ENCODE results near the gene CCDC149.

CCDC149 gene

DNA sequence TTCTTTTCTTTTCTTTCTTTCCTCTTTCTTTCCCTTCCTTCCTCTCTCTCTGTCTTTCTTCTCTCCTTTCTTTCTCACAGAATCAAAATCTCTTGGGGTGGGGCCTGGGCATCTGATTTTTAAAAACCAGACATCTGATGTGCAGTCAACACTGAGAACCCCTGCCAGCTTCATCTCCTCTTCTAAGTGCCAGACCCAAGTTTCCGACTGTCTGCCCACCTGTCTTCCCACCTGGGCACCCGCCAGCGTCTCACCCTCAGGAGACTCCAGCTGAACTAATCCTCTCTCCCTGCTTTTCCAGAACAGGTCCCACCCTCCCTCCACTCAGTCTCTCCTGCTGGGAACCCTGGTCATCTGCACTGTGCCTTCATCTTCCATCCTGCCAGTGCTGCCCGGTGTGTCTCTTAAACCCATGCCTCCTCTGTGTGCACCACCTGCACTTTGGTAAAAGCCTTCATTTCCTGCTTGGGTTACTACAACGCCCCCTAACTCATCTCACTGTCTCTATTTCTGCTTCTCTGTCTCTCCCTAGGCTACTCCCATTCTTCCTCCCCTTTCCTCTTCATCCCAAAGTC is 114.7 kb downstream of the CCDC149 start:
- H3K36me3 ChIP-seq (ENCODE audit: control insufficient read depth, insufficient read depth, low read length), result no peaks in the 10 kb centered on the region
- H3K27ac ChIP-seq (ENCODE audit: low read depth, low read length), result no peak overlapping the region
- no peak overlapping the region for H2AK5ac ChIP-seq (ENCODE audit: low read length)
- no peaks in the 10 kb centered on the region for H3K79me2 ChIP-seq (ENCODE audit: control insufficient read depth, insufficient read depth, low read length)
- no peak overlapping the region for H3K18ac ChIP-seq (ENCODE audit: low read length)
- H2BK120ac ChIP-seq (ENCODE audit: low read depth, low read length), result no peak overlapping the region
- H3K4ac ChIP-seq (ENCODE audit: low read depth, low read length), result no peak overlapping the region
- H3K4me1 ChIP-seq (ENCODE audit: control insufficient read depth, low read depth, low read length), result peaks cover 10% of the 10 kb centered on the region
- peaks cover 26% of the 10 kb centered on the region for H3K27me3 ChIP-seq (ENCODE audit: insufficient read depth, low read length, poor library complexity)
- no peak overlapping the region for H3K4me2 ChIP-seq (ENCODE audit: low read length)
- no peak overlapping the region for H4K5ac ChIP-seq (ENCODE audit: low read length)
- H2BK5ac ChIP-seq (ENCODE audit: low read length), result no peak overlapping the region
- no peak overlapping the region for H3K9ac ChIP-seq (ENCODE audit: low read length)
- no peak overlapping the region for H4K8ac ChIP-seq (ENCODE audit: low read depth, low read length)
- no peak overlapping the region for H3K4me3 ChIP-seq (ENCODE audit: low read length)
- no peaks in the 10 kb centered on the region for H3K79me1 ChIP-seq (ENCODE audit: low read length)
- H3K23ac ChIP-seq (ENCODE audit: low read length), result no peak overlapping the region
- H2BK15ac ChIP-seq (replicated peaks; ENCODE audit: low read depth), result no peak overlapping the region
- no peak overlapping the region for H3K56ac ChIP-seq (ENCODE audit: low read length)
- no CpG with 5 or more reads among the region's 5 CpGs for WGBS (ENCODE audit: extremely low coverage, insufficient coverage, low lambda C conversion rate)
- no peak for DNase-seq

DNA sequence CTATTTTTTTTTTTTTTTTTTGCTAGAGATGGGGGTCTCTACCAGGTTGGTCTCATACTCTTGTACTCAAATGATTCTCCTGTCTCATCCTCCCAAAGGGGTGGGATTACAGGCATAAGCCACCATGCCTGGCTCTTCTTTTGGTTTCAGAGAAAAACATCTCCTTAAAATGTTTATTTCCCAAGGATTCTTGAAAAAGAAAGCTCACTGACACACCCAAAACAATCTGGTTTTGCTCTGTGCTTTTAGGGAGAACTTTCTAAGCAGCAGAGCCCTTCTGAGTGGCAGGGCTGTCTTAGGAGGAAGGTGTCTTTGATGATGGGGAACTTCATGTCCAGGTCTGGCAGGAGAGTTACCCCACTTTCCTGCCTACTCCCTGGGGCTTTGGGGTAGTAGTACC is 116.2 kb downstream of the CCDC149 start:
- Histone ChIP-seq H3K79me2 (ENCODE audit: control insufficient read depth, insufficient read depth, low read length) (no peaks in the 10 kb centered on the region), H2BK15ac (replicated peaks; ENCODE audit: low read depth) (no peak overlapping the region), H2BK5ac (ENCODE audit: low read length) (no peak overlapping the region), H3K4me3 (ENCODE audit: low read length) (no peak overlapping the region), H3K27me3 (ENCODE audit: insufficient read depth, low read length, poor library complexity) (peaks cover 26% of the 10 kb centered on the region), H3K23ac (ENCODE audit: low read length) (no peak overlapping the region), H3K36me3 (ENCODE audit: control insufficient read depth, insufficient read depth, low read length) (no peaks in the 10 kb centered on the region), H3K56ac (ENCODE audit: low read length) (no peak overlapping the region), H3K9ac (ENCODE audit: low read length) (no peak overlapping the region), H2AK5ac (ENCODE audit: low read length) (no peak overlapping the region), H3K4ac (ENCODE audit: low read depth, low read length) (no peak overlapping the region), H4K8ac (ENCODE audit: low read depth, low read length) (no peak overlapping the region), H3K79me1 (ENCODE audit: low read length) (no peaks in the 10 kb centered on the region), H3K18ac (ENCODE audit: low read length) (no peak overlapping the region), H2BK120ac (ENCODE audit: low read depth, low read length) (no peak overlapping the region), H3K27ac (ENCODE audit: low read depth, low read length) (no peak overlapping the region), H3K4me2 (ENCODE audit: low read length) (no peak overlapping the region), H3K4me1 (ENCODE audit: control insufficient read depth, low read depth, low read length) (peaks cover 10% of the 10 kb centered on the region), H4K5ac (ENCODE audit: low read length) (no peak overlapping the region)
- DNase-seq, result no peak

DNA sequence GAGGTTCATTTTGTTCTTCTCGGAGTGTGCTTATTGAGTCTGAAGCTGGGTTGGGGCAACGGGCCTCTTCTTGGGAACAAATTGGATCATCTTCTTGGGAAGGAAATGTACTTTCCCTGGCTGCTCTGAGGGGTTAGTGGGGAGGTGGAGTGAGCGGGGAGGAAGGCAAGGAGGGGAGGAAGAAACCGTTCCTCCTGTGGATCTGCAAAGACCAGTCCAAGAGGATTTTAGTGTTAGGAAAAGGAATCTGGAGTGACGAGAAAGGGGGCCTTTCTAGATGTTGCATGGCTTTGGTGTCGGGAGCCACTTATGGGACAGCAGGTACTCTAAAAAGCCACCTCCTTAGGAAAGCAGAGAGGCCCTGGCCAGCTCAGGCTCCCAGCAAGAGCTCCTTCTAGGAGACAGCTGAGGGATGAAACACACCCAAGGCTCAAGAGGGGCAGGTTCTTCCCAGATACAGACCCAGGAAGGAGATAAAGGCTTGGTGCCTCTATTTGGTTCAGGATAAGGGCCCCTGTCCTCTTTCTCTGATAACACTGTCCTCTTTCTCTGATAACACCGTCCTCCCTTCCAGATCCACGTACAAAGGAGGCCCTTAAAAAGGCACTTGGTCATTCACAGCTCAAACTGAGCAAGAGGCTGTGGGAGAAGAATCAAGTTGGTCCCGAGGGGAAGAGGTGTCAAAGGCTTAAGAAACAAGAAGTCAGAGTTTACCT is 117.0 kb downstream of the CCDC149 start:
- H3K56ac ChIP-seq (ENCODE audit: low read length), result peak overlapping the region; percentile 58
- peak overlapping the region; percentile 67 for H3K4me2 ChIP-seq (ENCODE audit: low read length)
- WGBS (ENCODE audit: extremely low coverage, insufficient coverage, low lambda C conversion rate), result no CpG with 5 or more reads among the region's 9 CpGs
- H3K9ac ChIP-seq (ENCODE audit: low read length), result peak overlapping the region; percentile 52
- no peak overlapping the region for H3K23ac ChIP-seq (ENCODE audit: low read length)
- H3K79me2 ChIP-seq (ENCODE audit: control insufficient read depth, insufficient read depth, low read length), result no peaks in the 10 kb centered on the region
- no peak overlapping the region for H3K18ac ChIP-seq (ENCODE audit: low read length)
- H2BK5ac ChIP-seq (ENCODE audit: low read length), result no peak overlapping the region
- H4K5ac ChIP-seq (ENCODE audit: low read length), result no peak overlapping the region
- H3K79me1 ChIP-seq (ENCODE audit: low read length), result no peaks in the 10 kb centered on the region
- H2BK15ac ChIP-seq (replicated peaks; ENCODE audit: low read depth), result no peak overlapping the region
- H3K4me3 ChIP-seq (ENCODE audit: low read length), result peak overlapping the region; percentile 18
- no peak overlapping the region for H2AK5ac ChIP-seq (ENCODE audit: low read length)
- peaks cover 19% of the 10 kb centered on the region for H3K27me3 ChIP-seq (ENCODE audit: insufficient read depth, low read length, poor library complexity)
- peaks cover 10% of the 10 kb centered on the region for H3K4me1 ChIP-seq (ENCODE audit: control insufficient read depth, low read depth, low read length)
- peak; percentile 61 for DNase-seq
- H4K8ac ChIP-seq (ENCODE audit: low read depth, low read length), result no peak overlapping the region
- H3K36me3 ChIP-seq (ENCODE audit: control insufficient read depth, insufficient read depth, low read length), result no peaks in the 10 kb centered on the region
- no peak overlapping the region for H2BK120ac ChIP-seq (ENCODE audit: low read depth, low read length)
- no peak overlapping the region for H3K4ac ChIP-seq (ENCODE audit: low read depth, low read length)
- H3K27ac ChIP-seq (ENCODE audit: low read depth, low read length), result no peak overlapping the region

DNA sequence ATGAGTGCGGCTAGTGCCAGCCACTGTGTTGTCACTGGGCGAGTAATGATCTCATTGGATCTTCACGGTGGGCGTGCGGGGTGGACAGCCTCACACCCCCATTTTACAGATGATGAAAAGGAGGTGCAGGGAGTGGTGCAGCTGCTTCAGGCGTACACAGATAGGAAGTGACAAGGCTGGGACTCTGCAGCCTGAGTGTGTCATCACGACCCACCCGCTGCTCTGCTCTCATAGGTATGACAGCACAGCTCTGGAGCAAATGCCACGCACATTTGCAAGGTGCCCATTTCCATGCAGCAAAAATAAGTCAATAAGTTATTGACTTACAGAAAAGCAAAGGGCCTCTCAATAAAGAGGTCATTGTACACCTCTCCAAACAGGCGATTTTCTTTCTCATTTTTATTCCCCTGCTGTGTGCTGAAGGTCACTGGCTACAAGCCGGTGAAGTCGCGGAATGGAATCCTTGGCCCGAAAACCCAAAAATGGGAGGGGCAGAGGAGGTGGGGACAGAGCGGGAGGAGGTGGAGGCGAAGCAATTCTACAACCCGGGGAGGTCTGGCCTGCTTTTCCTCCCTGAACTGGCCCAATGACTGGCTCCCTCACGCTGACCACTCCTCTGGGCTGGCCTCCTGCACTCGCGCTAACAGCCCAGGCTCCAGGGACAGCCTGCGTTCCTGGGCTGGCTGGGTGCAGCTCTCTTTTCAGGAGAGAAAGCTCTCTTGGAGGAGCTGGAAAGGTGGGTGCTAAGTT is 117.8 kb downstream of the CCDC149 start, which contains the start of gene SOD3:
Gene SOD3 (plus strand): TSS at position 658 of the 750 bp plus-strand sequence. CDS start 3,949 bp downstream, outside the sequence.
- Histone ChIP-seq H3K23ac (ENCODE audit: low read length) (no peak within 1 kb of the TSS), H4K5ac (ENCODE audit: low read length) (no peak within 1 kb of the TSS), H3K4me2 (ENCODE audit: low read length) (peak within 1 kb of the TSS; percentile 67), H3K18ac (ENCODE audit: low read length) (no peak within 1 kb of the TSS), H2BK15ac (replicated peaks; ENCODE audit: low read depth) (no peak within 1 kb of the TSS), H3K56ac (ENCODE audit: low read length) (peak within 1 kb of the TSS; percentile 58), H3K79me2 (ENCODE audit: control insufficient read depth, insufficient read depth, low read length) (no peaks in the 10 kb centered on the region), H3K4me1 (ENCODE audit: control insufficient read depth, low read depth, low read length) (peaks cover 10% of the 10 kb centered on the region), H3K36me3 (ENCODE audit: control insufficient read depth, insufficient read depth, low read length) (no peaks in the 10 kb centered on the region), H4K8ac (ENCODE audit: low read depth, low read length) (no peak within 1 kb of the TSS), H3K27ac (ENCODE audit: low read depth, low read length) (no peak within 1 kb of the TSS), H2BK5ac (ENCODE audit: low read length) (no peak within 1 kb of the TSS), H3K9ac (ENCODE audit: low read length) (peak within 1 kb of the TSS; percentile 52), H3K27me3 (ENCODE audit: insufficient read depth, low read length, poor library complexity) (peaks cover 16% of the 10 kb centered on the region), H2BK120ac (ENCODE audit: low read depth, low read length) (no peak within 1 kb of the TSS), H3K4ac (ENCODE audit: low read depth, low read length) (no peak within 1 kb of the TSS), H3K79me1 (ENCODE audit: low read length) (no peaks in the 10 kb centered on the region), H2AK5ac (ENCODE audit: low read length) (no peak within 1 kb of the TSS), H3K4me3 (ENCODE audit: low read length) (peak within 1 kb of the TSS; percentile 18)
- no CpG with 5 or more reads among the region's 21 CpGs for WGBS (ENCODE audit: extremely low coverage, insufficient coverage, low lambda C conversion rate)
- DNase-seq, result peak; percentile 91

DNA sequence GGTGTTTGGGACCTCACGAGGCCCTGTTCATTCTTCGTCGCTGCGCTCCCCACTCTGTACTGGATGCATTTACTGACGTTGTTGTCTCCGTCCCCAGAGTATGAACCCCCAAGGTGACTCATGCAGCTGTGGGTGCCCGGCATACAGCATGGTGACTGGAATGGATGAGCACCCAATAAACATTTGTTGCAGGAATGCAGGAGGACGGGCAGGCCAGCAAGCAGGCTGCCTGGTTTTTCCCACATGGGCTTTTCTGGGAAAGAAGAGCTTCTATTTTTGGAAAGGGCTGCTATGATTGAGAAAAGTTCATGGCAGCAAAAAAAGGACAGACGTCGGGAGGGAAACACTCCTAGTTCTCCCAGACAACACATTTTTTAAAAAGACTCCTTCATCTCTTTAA is 118.4 kb downstream of the CCDC149 start:
- no peaks in the 10 kb centered on the region for H3K79me1 ChIP-seq (ENCODE audit: low read length)
- no peak overlapping the region for H2BK15ac ChIP-seq (replicated peaks; ENCODE audit: low read depth)
- no CpG with 5 or more reads among the region's 10 CpGs for WGBS (ENCODE audit: extremely low coverage, insufficient coverage, low lambda C conversion rate)
- H3K56ac ChIP-seq (ENCODE audit: low read length), result no peak overlapping the region
- H3K4me1 ChIP-seq (ENCODE audit: control insufficient read depth, low read depth, low read length), result peaks cover 10% of the 10 kb centered on the region
- H3K27me3 ChIP-seq (ENCODE audit: insufficient read depth, low read length, poor library complexity), result peaks cover 12% of the 10 kb centered on the region
- H3K4ac ChIP-seq (ENCODE audit: low read depth, low read length), result no peak overlapping the region
- H3K4me3 ChIP-seq (ENCODE audit: low read length), result no peak overlapping the region
- H2AK5ac ChIP-seq (ENCODE audit: low read length), result no peak overlapping the region
- no peak overlapping the region for H3K18ac ChIP-seq (ENCODE audit: low read length)
- H2BK5ac ChIP-seq (ENCODE audit: low read length), result no peak overlapping the region
- DNase-seq, result peak; percentile 38
- H3K27ac ChIP-seq (ENCODE audit: low read depth, low read length), result no peak overlapping the region
- no peaks in the 10 kb centered on the region for H3K79me2 ChIP-seq (ENCODE audit: control insufficient read depth, insufficient read depth, low read length)
- H4K5ac ChIP-seq (ENCODE audit: low read length), result no peak overlapping the region
- no peak overlapping the region for H4K8ac ChIP-seq (ENCODE audit: low read depth, low read length)
- no peak overlapping the region for H2BK120ac ChIP-seq (ENCODE audit: low read depth, low read length)
- no peaks in the 10 kb centered on the region for H3K36me3 ChIP-seq (ENCODE audit: control insufficient read depth, insufficient read depth, low read length)
- no peak overlapping the region for H3K9ac ChIP-seq (ENCODE audit: low read length)
- no peak overlapping the region for H3K23ac ChIP-seq (ENCODE audit: low read length)
- H3K4me2 ChIP-seq (ENCODE audit: low read length), result no peak overlapping the region
